SU-DHL-6 (cell line): ENCODE data around the gene SLC8A1.

ENCODE experiments used
- H2AFZ ChIP-seq: fragments of 200-600 bp; sonication (generic); 2 replicates; pipeline ENCODE4 v1.6.1; 2014; ENCODE audit warnings: low read depth, mild to moderate bottlenecking, moderate library complexity, mixed read lengths, antibody characterized with exemption, low read length; ENCODE audit not compliant: severe bottlenecking
- H3F3A ChIP-seq: fragments of 200-600 bp; shearing (Covaris generic); 2 replicates; pipeline ENCODE4 v1.6.0; 2016; ENCODE audit warnings: antibody characterized with exemption, mild to moderate bottlenecking; ENCODE audit not compliant: insufficient read depth
- H3K27ac ChIP-seq: fragments of 200-600 bp; sonication (generic); 2 replicates; pipeline ENCODE4 v1.5.1; 2016; ENCODE audit warnings: low read depth, mild to moderate bottlenecking, low read length, moderate library complexity, mixed read lengths
- H3K27me3 ChIP-seq: fragments of 200-600 bp; sonication (generic), shearing (Covaris generic); 2 replicates; pipeline ENCODE4 v1.6.0; 2014; ENCODE audit warnings: mild to moderate bottlenecking, low read length
- H3K36me3 ChIP-seq: fragments of 200-600 bp; sonication (generic); 2 replicates; pipeline ENCODE4 v1.6.1; 2014; ENCODE audit warnings: mild to moderate bottlenecking, low read length, mixed read lengths
- H3K4me2 ChIP-seq: fragments of 300-600, 200-600 bp; shearing (Covaris generic), sonication (generic); 2 replicates; pipeline ENCODE4 v1.6.0; 2014; ENCODE audit warnings: low read length, low read depth, mild to moderate bottlenecking; ENCODE audit not compliant: poor library complexity, severe bottlenecking
- H3K4me3 ChIP-seq: fragments of 200-600 bp; sonication (generic); 2 replicates; pipeline ENCODE4 v1.5.1; 2014; ENCODE audit warnings: antibody characterized with exemption, low read length, mild to moderate bottlenecking, mixed read lengths; ENCODE audit not compliant: insufficient read depth, poor library complexity, severe bottlenecking
- H3K79me2 ChIP-seq: fragments of 200-600 bp; sonication (generic); 2 replicates; pipeline ENCODE4 v1.6.1; 2014; ENCODE audit warnings: mild to moderate bottlenecking, low read length, moderate library complexity; ENCODE audit not compliant: insufficient read depth
- H3K9ac ChIP-seq: fragments of 200-600 bp; sonication (generic); 2 replicates; pipeline ENCODE4 v1.7.0; 2014; ENCODE audit warnings: mild to moderate bottlenecking, low read length
- H3K9me2 ChIP-seq: fragments of 200-600 bp; sonication (generic); replicated peaks from 2 replicates; pipeline ENCODE4 v1.6.1; 2014; ENCODE audit warnings: low read length; ENCODE audit not compliant: insufficient read depth
- H3K9me3 ChIP-seq: fragments of 200-600 bp; sonication (generic); 2 replicates; pipeline ENCODE4 v1.6.1; 2014; ENCODE audit warnings: low read length, mixed read lengths; ENCODE audit not compliant: insufficient read depth
- H4K20me1 ChIP-seq: fragments of 200-600 bp; sonication (generic); 2 replicates; pipeline ENCODE4 v1.6.1; 2014; ENCODE audit warnings: low read depth, mild to moderate bottlenecking, antibody characterized with exemption, low read length, moderate library complexity, mixed read lengths
- CTCF ChIP-seq: fragments of 200-600 bp; sonication (generic); IDR thresholded peaks from one replicate; pipeline ENCODE4 v1.5.1; 2017; ENCODE audit warnings: antibody characterized with exemption, mild to moderate bottlenecking, low read length, moderate library complexity; ENCODE audit not compliant: insufficient read depth, poor library complexity, severe bottlenecking
- EZH2phosphoT487 ChIP-seq: fragments of 200-600 bp; sonication (generic), shearing (Covaris generic); conservative IDR thresholded peaks from 2 replicates; pipeline ENCODE4 v1.6.1; 2018; ENCODE audit warnings: mild to moderate bottlenecking, antibody characterized with exemption, low read length, moderate library complexity, mixed read lengths

The SLC8A1 gene

DNA sequence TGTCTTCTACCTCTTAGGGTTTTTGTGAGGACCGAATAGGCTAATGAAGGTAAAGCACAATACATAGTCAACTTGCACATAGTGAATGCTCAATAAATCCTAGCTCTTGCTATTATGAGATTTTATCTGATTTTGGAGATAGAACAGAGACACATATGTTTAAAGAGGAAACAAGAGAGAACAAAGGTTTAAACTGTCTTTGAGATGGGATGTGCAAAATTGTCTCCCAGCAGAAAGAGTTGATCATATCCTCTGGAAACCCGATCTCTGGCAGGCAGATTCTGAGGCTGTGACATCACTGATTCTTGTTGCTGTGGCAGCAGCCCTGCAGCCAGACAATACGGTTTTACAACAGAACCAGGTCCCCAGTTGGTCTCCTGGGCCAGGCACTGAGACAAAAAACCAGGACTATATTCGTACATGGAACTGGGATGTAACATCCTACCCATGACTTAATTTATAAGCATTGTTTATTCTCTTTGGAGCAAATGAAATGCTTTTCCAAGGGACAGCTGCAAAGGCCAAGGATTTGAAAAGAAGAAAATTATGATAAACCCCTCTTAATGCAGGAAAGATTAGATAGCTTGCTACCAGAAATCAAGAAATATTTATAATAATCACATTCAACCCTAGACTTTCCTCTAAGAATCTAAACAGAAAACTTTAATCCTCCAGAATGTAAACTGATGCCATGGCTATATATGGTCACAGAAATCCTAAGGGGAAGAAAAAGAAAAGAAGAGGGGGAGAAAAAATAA, 80.2 kb downstream of the SLC8A1 start:
- H3F3A ChIP-seq = no peaks in the 10 kb centered on the region
- no peaks in the 10 kb centered on the region for H3K79me2 ChIP-seq
- no peaks in the 10 kb centered on the region for H3K36me3 ChIP-seq
- H3K27me3 ChIP-seq = no peaks in the 10 kb centered on the region
- no peak overlapping the region for H2AFZ ChIP-seq
- H3K9me2 ChIP-seq = no peaks in the 10 kb centered on the region
- H3K27ac ChIP-seq = no peak overlapping the region
- no peaks in the 10 kb centered on the region for H3K9me3 ChIP-seq
- no peak overlapping the region for H3K9ac ChIP-seq
- H3K4me2 ChIP-seq = no peak overlapping the region
- TF ChIP-seq CTCF (no peak), EZH2phosphoT487 (no peak)
- H3K4me3 ChIP-seq = no peak overlapping the region
- H4K20me1 ChIP-seq = no peaks in the 10 kb centered on the region

- H3K4me3 ChIP-seq = no peak overlapping the region
- no peak overlapping the region for H3K4me2 ChIP-seq
- no peaks in the 10 kb centered on the region for H3K36me3 ChIP-seq
- no peaks in the 10 kb centered on the region for H4K20me1 ChIP-seq
- no peaks in the 10 kb centered on the region for H3K27me3 ChIP-seq
- no peaks in the 10 kb centered on the region for H3K9me2 ChIP-seq
- H3K27ac ChIP-seq = no peak overlapping the region
- no peak overlapping the region for H3K9ac ChIP-seq
- TF ChIP-seq EZH2phosphoT487 (no peak), CTCF (no peak)
- no peaks in the 10 kb centered on the region for H3K9me3 ChIP-seq
- H2AFZ ChIP-seq = no peak overlapping the region
- H3F3A ChIP-seq = no peaks in the 10 kb centered on the region
- no peaks in the 10 kb centered on the region for H3K79me2 ChIP-seq
Measured at GRCh38 chr2:40370007-40370395, 81.9 kb downstream of the SLC8A1 start.

- no peak overlapping the region for H2AFZ ChIP-seq
- no peaks in the 10 kb centered on the region for H3K9me3 ChIP-seq
- no peak overlapping the region for H3K4me2 ChIP-seq
- no peak for TF ChIP-seq EZH2phosphoT487
- TF ChIP-seq CTCF = no peak
- H3K27ac ChIP-seq = no peak overlapping the region
- no peak overlapping the region for H3K9ac ChIP-seq
- H3K79me2 ChIP-seq = no peaks in the 10 kb centered on the region
- H3F3A ChIP-seq = no peaks in the 10 kb centered on the region
- H3K36me3 ChIP-seq = no peaks in the 10 kb centered on the region
- H3K9me2 ChIP-seq = no peaks in the 10 kb centered on the region
- no peaks in the 10 kb centered on the region for H3K27me3 ChIP-seq
- H3K4me3 ChIP-seq = no peak overlapping the region
- H4K20me1 ChIP-seq = no peaks in the 10 kb centered on the region
Measured at GRCh38 chr2:40369267-40370006, 82.5 kb downstream of the SLC8A1 start.
